ENCODE data around the gene EIF4H. TPM values are rescaled to one million over a fixed set of nuclear protein-coding genes. Genes with fewer than 3 reads are reported as not detected.

The EIF4H gene
- total and polyA plus RNA-seq, 3 donors from 2014 or later = 142 to 217 (median 157) TPM

DNA sequence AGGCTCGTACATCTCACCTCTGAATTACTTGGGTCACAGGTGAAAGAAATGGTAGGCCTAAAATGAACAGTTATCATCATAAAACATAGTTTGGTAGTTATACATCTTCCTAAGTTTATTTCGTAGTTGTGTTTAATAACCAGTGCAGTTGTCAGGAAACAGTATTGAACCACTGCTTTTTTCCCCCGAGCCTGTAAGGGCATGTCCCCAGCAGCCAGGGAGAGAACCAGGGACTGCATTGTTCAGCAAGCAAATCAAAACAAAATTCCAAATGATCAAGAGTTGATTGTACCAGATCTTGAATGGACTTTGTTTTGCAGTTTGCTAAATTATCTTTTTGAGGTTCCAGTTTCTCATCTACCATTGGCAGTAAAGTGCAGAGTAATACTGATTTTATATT, 2.4 kb downstream of the EIF4H start:
- WGBS, 2 donors = 33 to 40% methylated on average over 3 of the region's 3 CpGs

DNA sequence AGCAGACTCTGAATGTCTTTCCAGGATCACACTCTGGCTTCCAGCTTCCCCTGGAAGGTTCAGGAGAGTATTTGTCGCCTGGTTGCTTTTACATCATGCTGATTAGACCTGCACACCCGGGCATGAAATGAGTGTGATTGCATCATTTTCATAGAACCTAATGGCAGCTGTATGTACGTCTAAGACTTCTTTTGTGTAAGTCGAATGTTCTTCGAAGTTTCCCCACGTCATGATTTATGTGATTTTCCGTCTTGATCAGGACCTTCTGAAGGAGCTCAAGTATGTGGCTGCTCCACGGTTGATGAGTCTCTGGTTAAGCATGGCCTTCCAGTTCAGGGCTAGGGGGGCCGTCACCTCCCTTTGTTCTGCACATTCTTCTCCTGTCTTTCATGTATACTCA, 4.5 kb downstream of the EIF4H start:
- DNase-seq = no peak
- Histone ChIP-seq H3K36me3 (ENCODE audit: low read depth, missing control alignments) (no peaks in the 10 kb centered on the region), H3K4me3 (no peak overlapping the region), H3K27me3 (no peaks in the 10 kb centered on the region), H3K4me1 (peaks cover 33% of the 10 kb centered on the region), H3K27ac (no peak overlapping the region), H3K9me3 (no peaks in the 10 kb centered on the region)
- 48 to 53% methylated on average over 9 of the region's 9 CpGs for WGBS, 2 donors
- intact Hi-C loops (cut with DNase I; ENCODE audit: low total_unique reads) = no loop called here
- TF ChIP-seq POLR2A (IDR thresholded peaks at IDR 0.05) = no peak
- TF ChIP-seq, protein P1, sequence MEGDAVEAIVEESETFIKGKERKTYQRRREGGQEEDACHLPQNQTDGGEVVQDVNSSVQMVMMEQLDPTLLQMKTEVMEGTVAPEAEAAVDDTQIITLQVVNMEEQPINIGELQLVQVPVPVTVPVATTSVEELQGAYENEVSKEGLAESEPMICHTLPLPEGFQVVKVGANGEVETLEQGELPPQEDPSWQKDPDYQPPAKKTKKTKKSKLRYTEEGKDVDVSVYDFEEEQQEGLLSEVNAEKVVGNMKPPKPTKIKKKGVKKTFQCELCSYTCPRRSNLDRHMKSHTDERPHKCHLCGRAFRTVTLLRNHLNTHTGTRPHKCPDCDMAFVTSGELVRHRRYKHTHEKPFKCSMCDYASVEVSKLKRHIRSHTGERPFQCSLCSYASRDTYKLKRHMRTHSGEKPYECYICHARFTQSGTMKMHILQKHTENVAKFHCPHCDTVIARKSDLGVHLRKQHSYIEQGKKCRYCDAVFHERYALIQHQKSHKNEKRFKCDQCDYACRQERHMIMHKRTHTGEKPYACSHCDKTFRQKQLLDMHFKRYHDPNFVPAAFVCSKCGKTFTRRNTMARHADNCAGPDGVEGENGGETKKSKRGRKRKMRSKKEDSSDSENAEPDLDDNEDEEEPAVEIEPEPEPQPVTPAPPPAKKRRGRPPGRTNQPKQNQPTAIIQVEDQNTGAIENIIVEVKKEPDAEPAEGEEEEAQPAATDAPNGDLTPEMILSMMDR (IDR thresholded peaks at IDR 0.05) = no peak

More for the DNA sequence above, 2.4 kb downstream of the EIF4H start:
- Histone ChIP-seq H3K27ac (no peak overlapping the region), H3K36me3 (ENCODE audit: low read depth, missing control alignments) (no peaks in the 10 kb centered on the region), H3K4me1 (peaks cover 33% of the 10 kb centered on the region), H3K4me3 (no peak overlapping the region), H3K27me3 (no peaks in the 10 kb centered on the region), H3K9me3 (no peaks in the 10 kb centered on the region)
- intact Hi-C loops (cut with DNase I; ENCODE audit: low total_unique reads) = no loop called here
- no peak for TF ChIP-seq POLR2A (IDR thresholded peaks at IDR 0.05)
- TF ChIP-seq, protein P1 (IDR thresholded peaks at IDR 0.05) = no peak
- no peak for DNase-seq

DNA sequence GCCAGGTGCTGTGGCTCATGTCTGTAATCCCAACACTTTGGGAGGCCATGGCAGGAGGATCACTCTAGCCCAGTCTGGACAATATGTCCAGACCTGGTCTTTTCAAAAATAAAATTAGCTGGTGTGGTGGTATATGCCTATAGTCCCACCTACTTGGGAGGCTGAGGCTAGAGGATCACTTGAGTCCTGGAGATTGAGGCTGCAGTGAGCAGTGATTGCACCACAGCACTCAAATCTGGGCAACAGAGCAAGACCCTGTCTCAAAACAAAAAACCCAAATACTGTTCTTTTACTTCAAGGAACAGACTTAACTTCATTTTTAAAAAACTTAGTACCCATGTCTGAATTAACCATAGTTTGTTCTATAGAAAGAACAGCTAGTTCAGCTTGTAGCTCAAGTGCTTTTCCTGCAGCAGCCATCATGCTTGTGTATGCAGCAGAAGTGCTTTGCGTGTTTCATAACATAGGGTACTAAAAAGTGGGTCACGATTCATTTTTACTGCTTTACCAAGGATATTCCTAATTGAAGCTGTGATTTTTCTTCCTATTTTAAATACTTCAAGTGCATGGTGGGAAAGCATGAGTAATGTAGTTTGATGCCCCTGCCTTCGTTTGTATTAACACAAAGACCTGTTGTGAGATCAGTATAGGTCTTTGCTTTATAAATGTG, 5.9 kb downstream of the EIF4H start:
- intact Hi-C loops (cut with DNase I; ENCODE audit: low total_unique reads) = no loop called here
- Histone ChIP-seq H3K4me1 (peaks cover 33% of the 10 kb centered on the region), H3K27ac (no peak overlapping the region), H3K9me3 (no peaks in the 10 kb centered on the region), H3K4me3 (no peak overlapping the region), H3K36me3 (ENCODE audit: low read depth, missing control alignments) (no peaks in the 10 kb centered on the region), H3K27me3 (no peaks in the 10 kb centered on the region)
- 61 to 63% methylated on average over 3 of the region's 3 CpGs for WGBS, 2 donors
- no peak for DNase-seq
- TF ChIP-seq POLR2A (IDR thresholded peaks at IDR 0.05) = no peak
- TF ChIP-seq, protein P1 (IDR thresholded peaks at IDR 0.05) = no peak

DNA sequence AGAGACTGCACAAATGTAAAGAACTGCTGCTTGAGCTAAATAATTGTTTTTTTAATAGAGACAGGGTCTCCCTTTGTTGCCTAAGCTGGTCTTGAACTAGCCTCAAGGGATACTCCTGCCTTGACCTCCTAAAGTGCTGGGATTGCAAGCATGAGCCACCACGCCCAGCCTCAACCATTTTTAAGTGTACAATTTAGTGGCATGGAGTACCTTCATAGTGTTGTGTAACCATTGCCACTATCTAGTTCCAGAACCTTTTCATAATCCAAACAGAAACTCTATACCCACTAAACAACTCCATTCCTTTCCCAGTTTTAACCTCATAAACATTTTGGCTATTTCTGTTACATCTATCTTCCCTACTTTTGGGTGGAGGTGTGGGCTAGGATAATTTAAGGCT, 6.7 kb downstream of the EIF4H start:
- Histone ChIP-seq H3K9me3 (no peaks in the 10 kb centered on the region), H3K27ac (no peak overlapping the region), H3K27me3 (no peaks in the 10 kb centered on the region), H3K4me3 (no peak overlapping the region), H3K4me1 (peaks cover 31% of the 10 kb centered on the region), H3K36me3 (ENCODE audit: low read depth, missing control alignments) (no peaks in the 10 kb centered on the region)
- DNase-seq = no peak
- intact Hi-C loops (cut with DNase I; ENCODE audit: low total_unique reads) = no loop called here
- 86 to 91% methylated on average over 1 of the region's 1 CpG for WGBS, 2 donors
- TF ChIP-seq, protein P1 (IDR thresholded peaks at IDR 0.05) = no peak
- no peak for TF ChIP-seq POLR2A (IDR thresholded peaks at IDR 0.05)

DNA sequence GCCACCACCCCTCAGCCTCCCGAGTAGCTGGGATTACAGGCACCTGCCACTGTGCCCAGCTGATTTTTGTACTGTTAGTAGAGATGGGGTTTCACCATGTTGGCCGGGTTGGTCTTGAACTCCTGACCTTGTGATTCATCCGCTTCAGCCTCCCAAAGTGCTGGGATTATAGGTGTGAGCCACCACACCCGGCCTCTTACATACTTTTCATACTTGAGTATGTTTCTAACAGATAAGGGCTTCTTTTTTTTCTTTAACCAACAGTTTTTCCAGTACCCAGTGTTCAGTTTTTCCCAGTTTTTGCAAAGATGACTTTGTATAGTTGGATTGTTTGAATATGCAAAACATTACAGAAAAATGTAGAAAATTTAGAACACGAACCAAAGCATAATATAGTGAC, 7.7 kb downstream of the EIF4H start:
- H3K27me3 ChIP-seq = no peaks in the 10 kb centered on the region
- no peak for DNase-seq
- TF ChIP-seq, protein P1 (IDR thresholded peaks at IDR 0.05) = no peak
- no peak for TF ChIP-seq POLR2A (IDR thresholded peaks at IDR 0.05)
- intact Hi-C loops (cut with DNase I; ENCODE audit: low total_unique reads) = no loop called here
- no peaks in the 10 kb centered on the region for H3K9me3 ChIP-seq
- no peak overlapping the region for H3K27ac ChIP-seq
- peaks cover 30% of the 10 kb centered on the region for H3K4me1 ChIP-seq
- no peak overlapping the region for H3K4me3 ChIP-seq
- H3K36me3 ChIP-seq (ENCODE audit: low read depth, missing control alignments) = no peaks in the 10 kb centered on the region
- 47 to 62% methylated on average over 5 of the region's 5 CpGs for WGBS, 2 donors
